Measurements from ENCODE around the gene CPNE5. TPM values are rescaled to one million over a fixed set of nuclear protein-coding genes. Genes with fewer than 3 reads are reported as not detected.
A peak's percentile ranks its signal among the peaks of the same experiment; 100 is the strongest.

Gene CPNE5
- total RNA-seq, 6 experiments from 2014 or later, result 0.12 to 0.37 (median 0.26) TPM; not detected in 2

DNA sequence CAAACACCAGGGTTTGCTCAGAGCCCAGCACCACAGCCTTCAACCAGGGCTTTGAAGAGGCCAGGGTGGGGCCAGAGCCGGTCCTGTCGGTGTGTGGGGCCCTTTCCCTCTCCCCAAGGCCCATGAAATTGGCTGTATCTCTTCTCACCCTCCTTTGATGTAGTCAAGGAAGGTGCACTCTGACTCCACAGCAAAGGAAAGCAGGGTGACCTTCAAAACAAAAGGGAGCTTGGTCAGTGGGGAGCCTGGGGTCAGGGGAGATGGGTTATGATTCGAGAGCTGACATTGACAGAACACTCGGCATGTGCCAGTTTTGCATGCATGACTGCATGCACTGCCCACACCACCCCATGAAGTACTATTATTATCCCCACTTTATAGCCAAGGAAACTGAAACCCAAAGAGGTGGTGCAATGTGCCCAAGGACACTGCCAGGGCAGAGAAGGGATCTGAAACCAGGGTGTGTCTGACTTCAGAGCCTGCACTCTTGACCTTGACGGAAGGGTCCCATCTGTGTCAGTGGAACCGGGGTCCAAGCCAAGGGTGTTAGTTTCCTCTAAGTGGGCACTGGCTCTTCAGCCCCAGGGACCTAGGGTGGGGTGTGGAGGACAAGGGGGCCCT, 86.2 kb downstream of the CPNE5 start:
- TF ChIP-seq, protein P1, sequence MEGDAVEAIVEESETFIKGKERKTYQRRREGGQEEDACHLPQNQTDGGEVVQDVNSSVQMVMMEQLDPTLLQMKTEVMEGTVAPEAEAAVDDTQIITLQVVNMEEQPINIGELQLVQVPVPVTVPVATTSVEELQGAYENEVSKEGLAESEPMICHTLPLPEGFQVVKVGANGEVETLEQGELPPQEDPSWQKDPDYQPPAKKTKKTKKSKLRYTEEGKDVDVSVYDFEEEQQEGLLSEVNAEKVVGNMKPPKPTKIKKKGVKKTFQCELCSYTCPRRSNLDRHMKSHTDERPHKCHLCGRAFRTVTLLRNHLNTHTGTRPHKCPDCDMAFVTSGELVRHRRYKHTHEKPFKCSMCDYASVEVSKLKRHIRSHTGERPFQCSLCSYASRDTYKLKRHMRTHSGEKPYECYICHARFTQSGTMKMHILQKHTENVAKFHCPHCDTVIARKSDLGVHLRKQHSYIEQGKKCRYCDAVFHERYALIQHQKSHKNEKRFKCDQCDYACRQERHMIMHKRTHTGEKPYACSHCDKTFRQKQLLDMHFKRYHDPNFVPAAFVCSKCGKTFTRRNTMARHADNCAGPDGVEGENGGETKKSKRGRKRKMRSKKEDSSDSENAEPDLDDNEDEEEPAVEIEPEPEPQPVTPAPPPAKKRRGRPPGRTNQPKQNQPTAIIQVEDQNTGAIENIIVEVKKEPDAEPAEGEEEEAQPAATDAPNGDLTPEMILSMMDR (IDR thresholded peaks at IDR 0.05), result no peak
- Mint-ChIP-seq H3K4me1 (ENCODE audit: low read depth) (peaks cover 67% of the 10 kb centered on the region), H3K36me3 (ENCODE audit: low read depth) (peaks cover 11% of the 10 kb centered on the region; the same call in 1 of the 2 replicates), H3K4me3 (no peak overlapping the region), H3K9me3 (peaks cover 8% of the 10 kb centered on the region), H3K27ac (no peak overlapping the region), H3K27me3 (ENCODE audit: insufficient read depth) (peaks cover 9% of the 10 kb centered on the region)
- no peak for DNase-seq

- peaks cover 8% of the 10 kb centered on the region for H3K9me3 Mint-ChIP-seq
- TF ChIP-seq, protein P1 (IDR thresholded peaks at IDR 0.05), result no peak
Observed at GRCh38 chr6:36752187-36752885, 86.9 kb downstream of the CPNE5 start.

GRCh38 chr6:36751833-36752186, 87.4 kb downstream of the CPNE5 start:
- TF ChIP-seq, protein P1 (IDR thresholded peaks at IDR 0.05), result no peak
- DNase-seq, result no peak
- Mint-ChIP-seq H3K4me3 (no peak overlapping the region), H3K4me1 (ENCODE audit: low read depth) (peaks cover 61% of the 10 kb centered on the region), H3K36me3 (ENCODE audit: low read depth) (peaks cover 11% of the 10 kb centered on the region; the same call in 1 of the 2 replicates), H3K27ac (no peak overlapping the region), H3K9me3 (peaks cover 8% of the 10 kb centered on the region), H3K27me3 (ENCODE audit: insufficient read depth) (peaks cover 15% of the 10 kb centered on the region)

More at GRCh38 chr6:36752187-36752885, 86.9 kb downstream of the CPNE5 start:
- peaks cover 66% of the 10 kb centered on the region for H3K4me1 Mint-ChIP-seq (ENCODE audit: low read depth)
- H3K27ac Mint-ChIP-seq, result no peak overlapping the region
- no peak for DNase-seq
- H3K27me3 Mint-ChIP-seq (ENCODE audit: insufficient read depth), result peaks cover 12% of the 10 kb centered on the region
- no peak overlapping the region for H3K4me3 Mint-ChIP-seq
- H3K36me3 Mint-ChIP-seq (ENCODE audit: low read depth), result peaks cover 11% of the 10 kb centered on the region; the same call in 1 of the 2 replicates

DNA sequence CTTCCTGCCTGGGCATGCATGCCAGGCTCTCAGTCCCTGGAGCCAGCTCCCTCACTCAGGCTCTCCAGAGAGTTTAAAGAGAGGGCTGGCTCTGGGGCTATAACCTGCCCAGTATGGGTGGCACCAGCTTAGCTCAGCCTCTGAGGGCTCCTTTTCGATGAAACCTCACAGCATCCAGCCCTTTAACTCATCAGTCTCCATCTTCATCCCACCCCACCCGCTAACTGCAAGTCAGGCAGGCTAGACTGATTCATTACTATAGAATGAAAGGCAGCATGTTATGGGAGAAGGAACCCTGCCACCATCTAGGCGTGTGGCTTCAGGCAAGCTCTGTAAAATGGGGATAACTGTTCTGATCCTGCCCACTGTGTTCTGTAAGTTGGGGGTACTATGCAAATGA, 88.2 kb downstream of the CPNE5 start:
- DNase-seq, result peak; percentile 25
- no peak overlapping the region for H3K4me3 Mint-ChIP-seq
- peaks cover 8% of the 10 kb centered on the region for H3K9me3 Mint-ChIP-seq
- TF ChIP-seq, protein P1 (IDR thresholded peaks at IDR 0.05), result no peak
- H3K27ac Mint-ChIP-seq, result no peak overlapping the region
- H3K4me1 Mint-ChIP-seq (ENCODE audit: low read depth), result peaks cover 54% of the 10 kb centered on the region
- peaks cover 18% of the 10 kb centered on the region for H3K27me3 Mint-ChIP-seq (ENCODE audit: insufficient read depth)
- peaks cover 11% of the 10 kb centered on the region; the same call in 1 of the 2 replicates for H3K36me3 Mint-ChIP-seq (ENCODE audit: low read depth)

DNA sequence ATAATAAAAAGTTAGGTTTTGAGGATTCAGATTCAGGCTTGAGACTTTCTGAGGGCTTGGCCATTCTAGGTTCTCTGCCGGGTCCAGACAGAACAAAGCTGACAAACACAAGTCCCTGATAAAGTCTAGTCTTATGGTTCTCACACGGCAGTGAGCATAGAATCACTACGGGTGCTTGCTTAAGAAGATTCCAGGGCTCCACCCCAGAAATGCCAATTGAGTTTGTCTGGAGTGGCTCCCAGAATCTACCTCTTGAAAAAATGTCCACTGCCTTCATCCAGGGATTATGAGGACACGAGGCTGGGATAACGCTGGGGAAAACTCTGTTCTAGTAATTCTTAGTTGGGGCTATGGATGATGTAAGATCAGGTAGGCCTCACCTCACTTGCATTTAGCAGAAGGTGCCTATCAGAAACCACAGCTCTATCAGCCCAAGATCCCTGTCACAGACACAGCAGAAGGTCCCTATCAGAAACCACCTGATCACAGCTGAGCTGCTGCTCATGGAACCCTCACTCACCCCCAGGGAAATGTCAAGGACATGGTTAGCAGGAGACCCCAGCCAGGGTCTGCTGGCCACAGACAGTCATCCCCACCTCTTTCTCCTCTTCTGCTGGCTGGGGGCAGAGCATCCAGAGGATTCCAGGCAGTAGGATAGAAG, 89.3 kb downstream of the CPNE5 start:
- DNase-seq, result no peak
- H3K9me3 Mint-ChIP-seq, result peaks cover 8% of the 10 kb centered on the region
- peaks cover 43% of the 10 kb centered on the region for H3K4me1 Mint-ChIP-seq (ENCODE audit: low read depth)
- no peak overlapping the region for H3K4me3 Mint-ChIP-seq
- H3K36me3 Mint-ChIP-seq (ENCODE audit: low read depth), result peaks cover 11% of the 10 kb centered on the region; the same call in 1 of the 2 replicates
- H3K27me3 Mint-ChIP-seq (ENCODE audit: insufficient read depth), result peaks cover 16% of the 10 kb centered on the region
- no peak overlapping the region for H3K27ac Mint-ChIP-seq
- TF ChIP-seq, protein P1 (IDR thresholded peaks at IDR 0.05), result no peak
